ENCODE data around the gene BCL7A. TPM values are rescaled to one million over a fixed set of nuclear protein-coding genes. Genes with fewer than 3 reads are reported as not detected.

BCL7A gene
- total RNA-seq, 1 experiment from 2014 or later: 18.2 TPM

DNA sequence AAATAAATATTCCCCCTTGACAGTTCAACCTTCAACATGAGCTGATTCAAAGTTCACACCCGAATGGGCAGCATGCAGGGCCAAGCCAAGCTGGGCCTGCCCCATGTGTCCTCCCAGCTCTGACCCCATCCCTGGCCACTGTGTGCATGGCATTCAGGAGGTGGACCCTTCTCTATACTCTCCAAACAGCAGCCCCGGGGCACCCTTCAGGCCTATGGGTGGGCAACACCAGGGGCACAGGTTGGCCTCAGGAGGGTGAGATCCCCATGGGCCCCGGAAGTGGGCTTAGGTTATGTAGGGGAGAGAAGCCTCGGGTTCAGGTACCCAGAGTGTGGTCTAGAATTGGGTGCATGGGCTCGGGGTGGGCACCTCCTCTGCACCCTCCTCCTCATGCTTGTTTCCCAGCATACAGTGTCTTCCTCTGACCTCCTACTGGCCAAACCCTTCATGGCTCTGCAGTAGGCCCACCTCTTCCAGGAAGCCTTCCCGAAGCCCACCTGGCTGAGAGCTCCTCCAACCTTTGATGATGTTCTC lies 31.5 kb upstream of the BCL7A start:
- Histone ChIP-seq H3K23ac (ENCODE audit: insufficient read length, low read depth, low read length) (no peak overlapping the region), H2BK5ac (ENCODE audit: insufficient read length, low read length) (no peak overlapping the region), H4K5ac (ENCODE audit: insufficient read length, low read depth, low read length) (no peak overlapping the region), H3K9me3 (ENCODE audit: control insufficient read depth, low read depth, low read length) (no peaks in the 10 kb centered on the region), H3K23me2 (ENCODE audit: insufficient read length, low read depth, low read length, poor library complexity, severe bottlenecking) (peaks cover 2% of the 10 kb centered on the region), H3K56ac (ENCODE audit: insufficient read length, low read depth, low read length) (no peak overlapping the region), H4K8ac (replicated peaks; ENCODE audit: insufficient read length, low read depth, low read length) (no peak overlapping the region), H3K27me3 (ENCODE audit: insufficient read depth, low read length) (no peaks in the 10 kb centered on the region), H2AFZ (ENCODE audit: low read length) (no peak overlapping the region), H3K27ac (ENCODE audit: insufficient read length, low read depth, low read length) (no peak overlapping the region), H2BK20ac (ENCODE audit: low read depth, low read length, poor library complexity, severe bottlenecking) (no peak overlapping the region), H3K9ac (ENCODE audit: extremely low read depth, insufficient read length, low read length) (no peak overlapping the region), H3K4me2 (ENCODE audit: insufficient read depth, insufficient read length, low read length) (no peak overlapping the region), H3K4me1 (ENCODE audit: insufficient read depth, low read length) (no peaks in the 10 kb centered on the region), H2BK120ac (ENCODE audit: low read depth, low read length, poor library complexity, severe bottlenecking) (no peak overlapping the region), H4K91ac (ENCODE audit: insufficient read length, low read depth, low read length) (no peak overlapping the region), H3K4ac (ENCODE audit: low read depth, low read length) (no peak overlapping the region), H2BK12ac (ENCODE audit: insufficient read length, low read depth, low read length) (no peak overlapping the region), H3K14ac (ENCODE audit: insufficient read depth, low read length) (no peak overlapping the region), H3K18ac (ENCODE audit: insufficient read length, low read depth, low read length) (no peak overlapping the region), H3K79me1 (ENCODE audit: insufficient read depth, low read depth, low read length, poor library complexity, severe bottlenecking) (no peaks in the 10 kb centered on the region), H2AK5ac (ENCODE audit: insufficient read length, low read length) (no peak overlapping the region), H3T11ph (ENCODE audit: low read length) (no peak overlapping the region), H4K20me1 (ENCODE audit: control insufficient read depth, insufficient read depth, insufficient read length) (no peaks in the 10 kb centered on the region), H2BK15ac (ENCODE audit: low read depth, low read length) (no peak overlapping the region), H3K79me2 (ENCODE audit: insufficient read depth, low read length) (no peaks in the 10 kb centered on the region)
- TF ChIP-seq, protein P1, sequence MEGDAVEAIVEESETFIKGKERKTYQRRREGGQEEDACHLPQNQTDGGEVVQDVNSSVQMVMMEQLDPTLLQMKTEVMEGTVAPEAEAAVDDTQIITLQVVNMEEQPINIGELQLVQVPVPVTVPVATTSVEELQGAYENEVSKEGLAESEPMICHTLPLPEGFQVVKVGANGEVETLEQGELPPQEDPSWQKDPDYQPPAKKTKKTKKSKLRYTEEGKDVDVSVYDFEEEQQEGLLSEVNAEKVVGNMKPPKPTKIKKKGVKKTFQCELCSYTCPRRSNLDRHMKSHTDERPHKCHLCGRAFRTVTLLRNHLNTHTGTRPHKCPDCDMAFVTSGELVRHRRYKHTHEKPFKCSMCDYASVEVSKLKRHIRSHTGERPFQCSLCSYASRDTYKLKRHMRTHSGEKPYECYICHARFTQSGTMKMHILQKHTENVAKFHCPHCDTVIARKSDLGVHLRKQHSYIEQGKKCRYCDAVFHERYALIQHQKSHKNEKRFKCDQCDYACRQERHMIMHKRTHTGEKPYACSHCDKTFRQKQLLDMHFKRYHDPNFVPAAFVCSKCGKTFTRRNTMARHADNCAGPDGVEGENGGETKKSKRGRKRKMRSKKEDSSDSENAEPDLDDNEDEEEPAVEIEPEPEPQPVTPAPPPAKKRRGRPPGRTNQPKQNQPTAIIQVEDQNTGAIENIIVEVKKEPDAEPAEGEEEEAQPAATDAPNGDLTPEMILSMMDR (conservative IDR thresholded peaks at IDR 0.05): no peak
- DNase-seq: no peak
- WGBS (ENCODE audit: extremely low coverage, insufficient read length, low lambda C conversion rate): no CpG with 5 or more reads among the region's 6 CpGs
- H3K27ac Mint-ChIP-seq: no peak overlapping the region; a peak in 1 of 7 replicates
- H3K9me3 Mint-ChIP-seq: peaks cover 3 to 5% of the 10 kb centered on the region in 2 experiments; a peak in 2 of 5 replicates
- no peaks in the 10 kb centered on the region for H3K36me3 Mint-ChIP-seq (ENCODE audit: insufficient read depth in 1 of 3, low read depth in 3 of 3)
- H3K4me3 Mint-ChIP-seq: no peak overlapping the region
- H3K4me1 Mint-ChIP-seq: no peaks in the 10 kb centered on the region; a peak in 1 of 4 replicates
- H3K27me3 Mint-ChIP-seq (ENCODE audit: low read depth): no peaks in the 10 kb centered on the region

Data from H9 (cell line).